ENCODE measurements around the gene TOR1AIP1. TPM values are rescaled to one million over a fixed set of nuclear protein-coding genes. Genes with fewer than 3 reads are reported as not detected.

The TOR1AIP1 gene
- 40.2 and 46.4 TPM in 2 replicates for total RNA-seq (2014; rRNA removed; shearing (Covaris generic))

GRCh38 chr1:179882253-179883039 is at the start of gene TOR1AIP1:
TOR1AIP1 (plus strand) TSS chr1:179882285; CDS start chr1:179882503, 218 bp downstream.

GRCh38 chr1:179877586-179878265 is 4.4 kb upstream of the TOR1AIP1 start, which contains the start of gene TOR1AIP2:
TOR1AIP2 (minus strand) TSS chr1:179877803; CDS start chr1:179852665, 25,138 bp downstream.

GRCh38 chr1:179954493-179955286 is 72.6 kb downstream of the TOR1AIP1 start, which contains the start of gene CEP350:
CEP350 (plus strand) TSS chr1:179954810; CDS start chr1:179986182, 31,372 bp downstream.

Other genes starting within 250 kb of the TOR1AIP1 start
- 0.08 TPM in 1 of 2 replicates, not detected in the other for gene FAM163A, start 139.0 kb upstream of the TOR1AIP1 start, total RNA-seq (2014; rRNA removed; shearing (Covaris generic))
- gene TOR1AIP2, start 4.5 kb upstream of the TOR1AIP1 start, total RNA-seq (2014; rRNA removed; shearing (Covaris generic)): 83.7 and 117 TPM in 2 replicates
- gene CEP350, start 72.5 kb downstream of the TOR1AIP1 start, total RNA-seq (2014; rRNA removed; shearing (Covaris generic)): 41.7 and 64.1 TPM in 2 replicates

Measured in A375 (cell line).